Thymus (tissue), 14 donors: ENCODE measurements around the gene ARHGAP28. TPM values are rescaled to one million over a fixed set of nuclear protein-coding genes. Genes with fewer than 3 reads are reported as not detected.

Experiments
- DNase-seq, 9 donors: peaks; one replicate each; pipeline ENCODE4 v3.0.0-alpha.2; 2013; ENCODE audit warnings: low spot score in 9 of 9, low read depth in 6 of 9, missing footprints in 1 of 9
- H3K27ac ChIP-seq, 2 donors: one replicate each; pipeline ENCODE4 v1.5.1; 2013; ENCODE audit warnings: control low read depth in 1 of 2, low read depth in 1 of 2, low read length in 1 of 2, mild to moderate bottlenecking in 1 of 2, moderate library complexity in 1 of 2
- H3K27me3 ChIP-seq, 2 donors: one replicate each; pipeline ENCODE4 v1.5.1; 2013; ENCODE audit warnings: low read length in 1 of 2; ENCODE audit not compliant: control insufficient read depth in 2 of 2, insufficient read depth in 1 of 2
- H3K36me3 ChIP-seq, 2 donors: one replicate each; pipeline ENCODE4 v1.5.1; 2013; ENCODE audit warnings: low read length in 1 of 2, mild to moderate bottlenecking in 1 of 2, moderate library complexity in 1 of 2; ENCODE audit not compliant: control insufficient read depth in 2 of 2, insufficient read depth in 2 of 2
- H3K4me1 ChIP-seq, 2 donors: one replicate each; pipeline ENCODE4 v1.5.1; 2013; ENCODE audit warnings: low read length in 2 of 2; ENCODE audit not compliant: control insufficient read depth in 2 of 2, insufficient read depth in 2 of 2
- H3K4me3 ChIP-seq, 2 donors: one replicate each; pipeline ENCODE4 v1.5.1; 2013; ENCODE audit warnings: low read length in 2 of 2, control low read depth in 1 of 2, mild to moderate bottlenecking in 1 of 2
- H3K9me3 ChIP-seq, 2 donors: one replicate each; pipeline ENCODE4 v1.5.1; 2013; ENCODE audit warnings: low read length in 1 of 2, mild to moderate bottlenecking in 1 of 2; ENCODE audit not compliant: control insufficient read depth in 2 of 2, insufficient read depth in 1 of 2
- WGBS: extraction: QIAGEN DNeasy Blood & Tissue Kit; methylation state at CpG from one replicate; pipeline ENCODE4 v1.1.7; 2013; 5-methylcytosine and 5-hydroxymethylcytosine counted together
- long read RNA-seq, 10 donors: transcript quantifications; one replicate each; lab custom pipeline, GENCODE V29; 2026
- polyA plus RNA-seq: library from polyadenylated mRNA; stranded (reverse); fragments of 200-250 nt; gene quantifications from one replicate; pipeline ENCODE4 v1.2.3, GENCODE V29; 2013
- total RNA-seq: library from RNA; stranded (reverse); fragments of 120-200 nt; gene quantifications from one replicate; pipeline ENCODE4 v1.2.4, GENCODE V29; 2013
- donor health status: healthy.

The ARHGAP28 gene, protein sequence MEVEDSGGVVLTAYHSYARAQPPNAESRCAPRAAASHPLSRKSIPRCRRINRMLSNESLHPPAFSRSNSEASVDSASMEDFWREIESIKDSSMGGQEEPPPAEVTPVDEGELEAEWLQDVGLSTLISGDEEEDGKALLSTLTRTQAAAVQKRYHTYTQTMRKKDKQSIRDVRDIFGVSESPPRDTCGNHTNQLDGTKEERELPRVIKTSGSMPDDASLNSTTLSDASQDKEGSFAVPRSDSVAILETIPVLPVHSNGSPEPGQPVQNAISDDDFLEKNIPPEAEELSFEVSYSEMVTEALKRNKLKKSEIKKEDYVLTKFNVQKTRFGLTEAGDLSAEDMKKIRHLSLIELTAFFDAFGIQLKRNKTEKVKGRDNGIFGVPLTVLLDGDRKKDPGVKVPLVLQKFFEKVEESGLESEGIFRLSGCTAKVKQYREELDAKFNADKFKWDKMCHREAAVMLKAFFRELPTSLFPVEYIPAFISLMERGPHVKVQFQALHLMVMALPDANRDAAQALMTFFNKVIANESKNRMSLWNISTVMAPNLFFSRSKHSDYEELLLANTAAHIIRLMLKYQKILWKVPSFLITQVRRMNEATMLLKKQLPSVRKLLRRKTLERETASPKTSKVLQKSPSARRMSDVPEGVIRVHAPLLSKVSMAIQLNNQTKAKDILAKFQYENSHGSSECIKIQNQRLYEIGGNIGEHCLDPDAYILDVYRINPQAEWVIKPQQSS
- 4.7 TPM for total RNA-seq
- polyA plus RNA-seq = 2.6 TPM
- long read RNA-seq, donor 1 = 0 reads
- long read RNA-seq, donor 2 = 0 reads
- long read RNA-seq, donor 3, partial matches to known transcripts = 0 of 4 reads
- long read RNA-seq, donor 3, other reads (novel, unspliced or antisense) = 0 of 4 reads
- long read RNA-seq, donor 4 = 0 reads
- long read RNA-seq, donor 5, full-length matches to known transcripts = 1 of 1 reads
- long read RNA-seq, donor 5, partial matches to known transcripts = 0 of 1 reads
- long read RNA-seq, donor 5, other reads (novel, unspliced or antisense) = 0 of 1 reads
- long read RNA-seq, donor 6 = 0 reads
- long read RNA-seq, donor 7 = 0 reads
- long read RNA-seq, donor 8 = 0 reads
- long read RNA-seq, donor 9 = 0 reads
- long read RNA-seq, donor 10, partial matches to known transcripts = 0 of 1 reads
- long read RNA-seq, donor 10, other reads (novel, unspliced or antisense) = 0 of 1 reads

DNA sequence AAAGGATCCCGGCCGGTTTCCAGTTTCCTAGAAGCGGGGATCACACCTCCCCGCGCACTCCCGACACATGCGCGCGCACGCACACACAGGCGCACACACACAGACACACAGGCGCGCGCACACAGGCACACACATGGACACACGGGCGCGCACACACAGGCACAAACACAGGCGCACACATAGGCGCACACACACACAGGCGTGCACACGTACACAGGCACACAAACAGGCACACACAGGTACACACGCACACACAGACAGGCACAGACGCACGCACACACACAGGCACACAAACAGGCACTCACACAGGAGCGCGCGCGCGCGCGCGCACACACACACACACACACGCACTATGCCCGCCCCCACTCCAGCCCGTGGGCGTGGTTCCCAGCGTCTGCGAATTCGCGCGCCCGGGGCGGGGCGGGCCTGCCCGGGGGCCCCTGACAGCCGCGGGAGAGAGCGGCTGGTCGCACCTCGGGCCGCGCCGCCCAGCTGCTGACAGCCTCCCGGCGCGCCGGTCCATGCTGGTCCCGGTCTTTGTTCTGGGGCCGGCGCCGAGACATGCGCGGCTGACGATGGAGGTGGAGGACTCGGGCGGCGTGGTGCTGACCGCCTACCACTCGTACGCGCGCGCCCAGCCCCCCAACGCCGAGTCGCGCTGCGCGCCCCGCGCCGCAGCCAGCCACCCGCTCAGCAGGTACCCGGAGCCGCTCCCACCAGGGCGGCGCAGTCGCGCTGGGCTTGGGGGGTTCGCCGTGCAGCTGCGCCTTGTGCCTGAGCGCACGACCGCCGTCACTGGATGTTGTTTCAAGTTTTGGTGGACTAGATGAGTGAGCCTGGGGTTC lies at the start of gene ARHGAP28:
Gene ARHGAP28, plus strand, starts transcription at position 470 of the 845 bp plus-strand sequence. Its CDS starts 106 bp downstream, at position 576.
- DNase-seq = peak in 6 of 9 donors; percentile 6 to 56 (median 28)
- no peaks in the 10 kb centered on the region for H3K9me3 ChIP-seq

GRCh38 chr18:6681331-6681875 lies 48.1 kb upstream of the ARHGAP28 start:
- H3K36me3 ChIP-seq = no peaks in the 10 kb centered on the region
- WGBS = 88% methylated on average over 1 of the region's 1 CpG
- no peaks in the 10 kb centered on the region for H3K9me3 ChIP-seq
- no peaks in the 10 kb centered on the region for H3K27me3 ChIP-seq
- no peak overlapping the region for H3K27ac ChIP-seq
- no peak for DNase-seq
- H3K4me1 ChIP-seq = no peaks in the 10 kb centered on the region
- no peak overlapping the region for H3K4me3 ChIP-seq

More for the DNA sequence above, at the start of gene ARHGAP28:
- Histone ChIP-seq H3K27ac (peak within 1 kb of the TSS; percentile 72 to 76), H3K4me1 (no peaks in the 10 kb centered on the region), H3K36me3 (no peaks in the 10 kb centered on the region), H3K4me3 (peak within 1 kb of the TSS; percentile 35 to 46), H3K27me3 (peaks cover 10 to 13% of the 10 kb centered on the region in 2 donors)
- WGBS = 1% methylated on average over 96 of the region's 96 CpGs

DNA sequence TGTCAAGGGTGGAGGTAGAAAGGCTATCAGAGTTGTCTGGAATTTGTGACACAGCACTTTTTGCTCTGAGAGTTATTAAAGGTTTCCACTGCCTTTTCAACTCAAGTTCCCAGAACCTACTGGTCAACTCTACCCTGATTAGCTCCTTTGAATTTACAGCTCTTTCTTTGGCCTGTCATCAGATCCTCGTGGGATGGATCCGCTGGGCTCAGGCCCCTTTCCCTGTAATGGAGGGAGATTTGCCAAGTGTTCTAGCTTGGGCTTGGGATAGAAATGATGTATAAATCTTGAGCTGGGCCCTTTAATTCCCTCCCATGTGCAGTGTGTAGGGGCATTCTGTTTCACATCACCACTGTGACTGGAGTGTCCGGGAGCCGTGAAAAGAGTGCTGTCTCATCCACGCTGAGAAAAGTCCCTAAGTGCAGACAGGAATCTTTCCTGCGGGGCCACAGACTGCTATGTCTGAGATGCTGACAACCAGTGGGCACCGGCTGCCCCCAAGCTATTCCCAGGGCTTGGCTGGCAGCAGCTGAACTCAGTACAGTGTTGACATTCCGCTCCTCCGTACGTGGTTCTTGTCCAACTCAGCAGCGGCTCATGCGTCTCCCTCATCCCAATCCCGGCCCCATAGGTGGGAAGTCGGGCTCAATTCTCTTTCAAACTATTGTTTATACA lies 46.9 kb upstream of the ARHGAP28 start:
- DNase-seq = no peak
- no peaks in the 10 kb centered on the region for H3K27me3 ChIP-seq
- H3K36me3 ChIP-seq = no peaks in the 10 kb centered on the region
- 63% methylated on average over 14 of the region's 14 CpGs for WGBS
- H3K4me3 ChIP-seq = no peak overlapping the region
- H3K9me3 ChIP-seq = no peaks in the 10 kb centered on the region
- H3K27ac ChIP-seq = no peak overlapping the region
- no peaks in the 10 kb centered on the region for H3K4me1 ChIP-seq

DNA sequence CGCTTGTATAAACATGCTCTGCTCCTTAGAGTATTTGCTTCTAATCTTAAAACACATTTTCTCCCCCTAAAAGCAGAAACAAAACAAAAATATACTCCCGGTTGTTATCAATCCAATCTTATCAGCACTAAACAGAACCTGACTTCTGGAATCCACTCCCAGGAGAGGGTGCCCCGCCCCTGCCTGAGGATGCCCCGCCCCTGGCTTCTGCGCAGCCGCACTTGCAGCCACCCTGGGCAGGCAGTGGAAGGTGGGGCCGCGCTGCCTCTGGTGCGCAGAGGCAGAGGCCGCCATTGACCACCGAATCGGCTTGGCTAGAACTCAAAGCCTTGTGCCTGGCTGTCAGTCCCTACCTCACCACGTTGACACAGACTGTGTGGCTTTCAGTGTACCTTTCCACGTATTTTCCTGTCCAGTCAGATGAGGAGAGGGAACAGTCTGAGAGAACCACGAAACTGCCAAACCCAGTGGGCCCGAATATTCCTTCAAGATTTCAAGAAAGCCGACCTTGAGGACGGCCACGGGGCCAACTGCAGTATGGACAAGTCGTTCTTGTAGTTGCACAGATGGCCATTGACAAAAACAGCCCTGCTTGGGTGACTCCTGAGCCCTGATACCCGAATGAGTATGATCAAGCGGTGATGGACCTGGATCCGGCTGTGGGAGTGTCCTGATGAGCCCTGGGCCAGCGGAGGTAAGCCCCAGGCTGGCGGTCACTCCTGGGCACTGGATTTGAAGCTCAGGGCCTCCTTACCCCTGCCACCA lies 46.2 kb upstream of the ARHGAP28 start:
- Histone ChIP-seq H3K27ac (no peak overlapping the region), H3K4me1 (no peaks in the 10 kb centered on the region), H3K9me3 (no peaks in the 10 kb centered on the region), H3K27me3 (no peaks in the 10 kb centered on the region), H3K4me3 (no peak overlapping the region), H3K36me3 (no peaks in the 10 kb centered on the region)
- 83% methylated on average over 25 of the region's 25 CpGs for WGBS
- no peak for DNase-seq

GRCh38 chr18:6687676-6688075 lies 41.8 kb upstream of the ARHGAP28 start:
- Histone ChIP-seq H3K27ac (no peak overlapping the region), H3K4me1 (no peaks in the 10 kb centered on the region), H3K4me3 (no peak overlapping the region), H3K9me3 (no peaks in the 10 kb centered on the region), H3K36me3 (no peaks in the 10 kb centered on the region), H3K27me3 (no peaks in the 10 kb centered on the region)
- no peak for DNase-seq

GRCh38 chr18:6708890-6709289 lies 20.6 kb upstream of the ARHGAP28 start:
- Histone ChIP-seq H3K27ac (no peak overlapping the region), H3K36me3 (no peaks in the 10 kb centered on the region), H3K9me3 (no peaks in the 10 kb centered on the region), H3K27me3 (no peaks in the 10 kb centered on the region), H3K4me3 (no peak overlapping the region), H3K4me1 (no peaks in the 10 kb centered on the region)
- 93% methylated on average over 1 of the region's 1 CpG for WGBS
- no peak for DNase-seq

DNA sequence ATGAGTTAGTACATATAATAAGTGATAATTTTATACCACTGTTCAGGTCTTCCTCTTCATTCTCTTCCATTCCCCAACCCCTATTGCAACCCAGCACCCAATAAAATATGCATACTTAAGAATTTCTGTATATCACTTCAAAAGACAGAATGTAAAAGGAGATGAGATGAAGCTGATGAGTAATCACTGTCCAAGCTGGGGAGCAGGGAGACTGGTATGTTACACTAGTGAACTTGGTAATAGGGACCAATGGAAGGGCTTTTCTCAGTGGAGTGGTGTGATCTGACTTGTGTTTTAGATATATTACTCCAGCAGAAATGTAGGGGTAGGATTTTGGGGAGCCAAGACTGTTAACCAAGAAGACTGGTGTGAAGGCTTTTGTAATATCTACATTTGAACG lies 18.0 kb upstream of the ARHGAP28 start:
- no peaks in the 10 kb centered on the region for H3K36me3 ChIP-seq
- H3K27me3 ChIP-seq = no peaks in the 10 kb centered on the region
- H3K4me3 ChIP-seq = no peak overlapping the region
- no peaks in the 10 kb centered on the region for H3K4me1 ChIP-seq
- H3K9me3 ChIP-seq = no peaks in the 10 kb centered on the region
- 98% methylated on average over 1 of the region's 1 CpG for WGBS
- H3K27ac ChIP-seq = no peak overlapping the region
- no peak for DNase-seq
